HG03354 (cell line): Measurements from ENCODE around the gene TMEM236.
A peak's percentile ranks its signal among the peaks of the same experiment; 100 is the strongest.

Source experiments
- ATAC-seq: cut with Tn5 transposase; IDR thresholded peaks from one replicate; pipeline ENCODE4 v1.9.1; 2021; ENCODE audit warnings: mild to moderate bottlenecking; ENCODE audit not compliant: unreplicated experiment, poor library complexity, severe bottlenecking

The TMEM236 gene

GRCh38 chr10:17737027-17737965 lies 14.7 kb upstream of the TMEM236 start:
- peak; percentile 54 for ATAC-seq

GRCh38 chr10:17740668-17741067 lies 11.3 kb upstream of the TMEM236 start:
- no peak for ATAC-seq

- no peak for ATAC-seq
Measured at GRCh38 chr10:17742918-17743317, 9.1 kb upstream of the TMEM236 start.

GRCh38 chr10:17743437-17743836 lies 8.6 kb upstream of the TMEM236 start:
- no peak for ATAC-seq

GRCh38 chr10:17744341-17744861 lies 7.6 kb upstream of the TMEM236 start:
- ATAC-seq = no peak

- no peak for ATAC-seq
Measured at GRCh38 chr10:17747883-17748550, 4.0 kb upstream of the TMEM236 start.

GRCh38 chr10:17749890-17750289 lies 2.1 kb upstream of the TMEM236 start:
- no peak for ATAC-seq

- peak; percentile 98 for ATAC-seq
Measured at GRCh38 chr10:17756557-17757217, 4.7 kb downstream of the TMEM236 start.

GRCh38 chr10:17758200-17758599 lies 6.2 kb downstream of the TMEM236 start:
- ATAC-seq = no peak

GRCh38 chr10:17758896-17759295 lies 6.9 kb downstream of the TMEM236 start:
- ATAC-seq = no peak

GRCh38 chr10:17764142-17764541 lies 12.1 kb downstream of the TMEM236 start:
- ATAC-seq = no peak

- ATAC-seq = no peak
Measured at GRCh38 chr10:17765602-17766001, 13.6 kb downstream of the TMEM236 start.

- ATAC-seq = no peak
Measured at GRCh38 chr10:17766731-17767130, 14.7 kb downstream of the TMEM236 start.

- no peak for ATAC-seq
Measured at GRCh38 chr10:17768496-17768895, 16.5 kb downstream of the TMEM236 start.

GRCh38 chr10:17768957-17769356 lies 17.0 kb downstream of the TMEM236 start:
- no peak for ATAC-seq

- no peak for ATAC-seq
Measured at GRCh38 chr10:17771017-17771416, 19.0 kb downstream of the TMEM236 start.

- ATAC-seq = no peak
Measured at GRCh38 chr10:17779784-17780183, 27.8 kb downstream of the TMEM236 start.

- ATAC-seq = no peak
Measured at GRCh38 chr10:17780727-17781126, 28.7 kb downstream of the TMEM236 start.

- ATAC-seq = no peak
Measured at GRCh38 chr10:17781856-17782255, 29.9 kb downstream of the TMEM236 start.

- ATAC-seq = no peak
Measured at GRCh38 chr10:17782921-17783665, 31.1 kb downstream of the TMEM236 start.
